GM13977 (cell line): ENCODE results near the gene CEMIP2.
"Not testable (repeated sequence)": the region's sequence is repeated elsewhere in the genome, so short reads cannot be mapped to it uniquely, and the experiment has no call there.

Experiments used
- DNase-seq: peaks from one replicate; pipeline ENCODE4 v3.0.0; 2012; ENCODE audit warnings: low spot score
- CTCF ChIP-seq: IDR thresholded peaks from 2 replicates; pipeline ENCODE4 v1.5.1; 2012; ENCODE audit warnings: mild to moderate bottlenecking, control low read depth; ENCODE audit not compliant: insufficient read depth; ENCODE audit errors: extremely low read depth, missing control alignments
- in situ Hi-C: fragments of 300-500 bp; cut with MboI; formaldehyde crosslinking; loops from one replicate; pipeline ENCODE4 v1.12.0; 2022; ENCODE audit warnings: low sequenced_read_pairs, low pct_unique_long_range_greater_than_20kb, mixed read lengths, inconsistent platforms; ENCODE audit not compliant: unreplicated experiment

The CEMIP2 gene

GRCh38 chr9:71697882-71698281 is 70.4 kb downstream of the CEMIP2 start:
- no peak for TF ChIP-seq CTCF
- in situ Hi-C loops, result no loop called here
- no peak for DNase-seq

- in situ Hi-C loops, result no loop called here
Observed at GRCh38 chr9:71694332-71694731, 74.0 kb downstream of the CEMIP2 start.

GRCh38 chr9:71693607-71694006 is 74.7 kb downstream of the CEMIP2 start:
- in situ Hi-C loops, result no loop called here
- TF ChIP-seq CTCF, result no peak

More at GRCh38 chr9:71694332-71694731, 74.0 kb downstream of the CEMIP2 start:
- no peak for DNase-seq
- no peak for TF ChIP-seq CTCF

GRCh38 chr9:71692337-71692736 is 76.0 kb downstream of the CEMIP2 start:
- in situ Hi-C loops, result no loop called here
- no peak for DNase-seq
- no peak for TF ChIP-seq CTCF

More at GRCh38 chr9:71693607-71694006, 74.7 kb downstream of the CEMIP2 start:
- DNase-seq, result no peak

GRCh38 chr9:71691576-71691975 is 76.7 kb downstream of the CEMIP2 start:
- DNase-seq, in situ Hi-C loops: not testable (repeated sequence)

GRCh38 chr9:71690689-71691435 is 77.5 kb downstream of the CEMIP2 start:
- DNase-seq, result no peak
- in situ Hi-C loops, result no loop called here
- TF ChIP-seq CTCF, result no peak

- in situ Hi-C loops, result no loop called here
- no peak for DNase-seq
- TF ChIP-seq CTCF, result no peak
Observed at GRCh38 chr9:71690063-71690688, 78.1 kb downstream of the CEMIP2 start.
